ENCODE results near the gene KRTAP5-7.
"Not testable (repeated sequence)": the region's sequence is repeated elsewhere in the genome, so short reads cannot be mapped to it uniquely, and the experiment has no call there.

KRTAP5-7 gene

GRCh38 chr11:71571101-71571850 lies 44.2 kb downstream of the KRTAP5-7 start:
- not testable (repeated sequence) for H3K27ac ChIP-seq (ENCODE audit: low read depth, low read length); H3K9ac ChIP-seq (ENCODE audit: low read depth in 1 of 2, low read length in 2 of 2); H3K27me3 ChIP-seq (ENCODE audit: control insufficient read depth in 1 of 2, insufficient read depth in 2 of 2, low read length in 2 of 2); H3K36me3 ChIP-seq (ENCODE audit: control insufficient read depth in 1 of 2, insufficient read depth in 2 of 2, low read length in 2 of 2); H3K4me1 ChIP-seq (ENCODE audit: control insufficient read depth in 1 of 2, insufficient read depth in 2 of 2, low read length in 2 of 2); H3K9me3 ChIP-seq (ENCODE audit: control insufficient read depth in 1 of 2, low read length in 2 of 2); H3K4me3 ChIP-seq (ENCODE audit: low read depth in 1 of 2, low read length in 2 of 2)

- Histone ChIP-seq H3K27ac (ENCODE audit: low read depth, low read length) (no peak overlapping the region), H3K36me3 (ENCODE audit: control insufficient read depth in 1 of 2, insufficient read depth in 2 of 2, low read length in 2 of 2) (no peaks in the 10 kb centered on the region), H3K4me3 (ENCODE audit: low read depth in 1 of 2, low read length in 2 of 2) (no peak overlapping the region), H3K9ac (ENCODE audit: low read depth in 1 of 2, low read length in 2 of 2) (no peak overlapping the region), H3K4me1 (ENCODE audit: control insufficient read depth in 1 of 2, insufficient read depth in 2 of 2, low read length in 2 of 2) (no peaks in the 10 kb centered on the region), H3K27me3 (ENCODE audit: control insufficient read depth in 1 of 2, insufficient read depth in 2 of 2, low read length in 2 of 2) (peaks cover 0 to 3% of the 10 kb centered on the region in 2 donors), H3K9me3 (ENCODE audit: control insufficient read depth in 1 of 2, low read length in 2 of 2) (no peaks in the 10 kb centered on the region)
Measured at GRCh38 chr11:71572811-71573210, 45.7 kb downstream of the KRTAP5-7 start.

GRCh38 chr11:71574418-71574817 lies 47.4 kb downstream of the KRTAP5-7 start:
- H3K36me3 ChIP-seq (ENCODE audit: control insufficient read depth in 1 of 2, insufficient read depth in 2 of 2, low read length in 2 of 2) = no peaks in the 10 kb centered on the region
- H3K9ac ChIP-seq (ENCODE audit: low read depth in 1 of 2, low read length in 2 of 2) = no peak overlapping the region
- no peaks in the 10 kb centered on the region for H3K4me1 ChIP-seq (ENCODE audit: control insufficient read depth in 1 of 2, insufficient read depth in 2 of 2, low read length in 2 of 2)

GRCh38 chr11:71575723-71576424 lies 48.8 kb downstream of the KRTAP5-7 start:
- peaks cover 0 to 5% of the 10 kb centered on the region in 2 donors for H3K4me1 ChIP-seq (ENCODE audit: control insufficient read depth in 1 of 2, insufficient read depth in 2 of 2, low read length in 2 of 2)
- no peaks in the 10 kb centered on the region for H3K27me3 ChIP-seq (ENCODE audit: control insufficient read depth in 1 of 2, insufficient read depth in 2 of 2, low read length in 2 of 2)
- no peaks in the 10 kb centered on the region for H3K9me3 ChIP-seq (ENCODE audit: control insufficient read depth in 1 of 2, low read length in 2 of 2)
- H3K27ac ChIP-seq (ENCODE audit: low read depth, low read length) = no peak overlapping the region
- no peaks in the 10 kb centered on the region for H3K36me3 ChIP-seq (ENCODE audit: control insufficient read depth in 1 of 2, insufficient read depth in 2 of 2, low read length in 2 of 2)
- H3K9ac ChIP-seq (ENCODE audit: low read depth in 1 of 2, low read length in 2 of 2) = no peak overlapping the region
- H3K4me3 ChIP-seq (ENCODE audit: low read depth in 1 of 2, low read length in 2 of 2) = no peak overlapping the region

More at GRCh38 chr11:71574418-71574817, 47.4 kb downstream of the KRTAP5-7 start:
- Histone ChIP-seq H3K4me3 (ENCODE audit: low read depth in 1 of 2, low read length in 2 of 2) (no peak overlapping the region), H3K27me3 (ENCODE audit: control insufficient read depth in 1 of 2, insufficient read depth in 2 of 2, low read length in 2 of 2) (peaks cover 0 to 3% of the 10 kb centered on the region in 2 donors), H3K9me3 (ENCODE audit: control insufficient read depth in 1 of 2, low read length in 2 of 2) (no peaks in the 10 kb centered on the region), H3K27ac (ENCODE audit: low read depth, low read length) (no peak overlapping the region)

GRCh38 chr11:71576688-71577465 lies 49.8 kb downstream of the KRTAP5-7 start:
- not testable (repeated sequence) for H3K9ac ChIP-seq (ENCODE audit: low read depth in 1 of 2, low read length in 2 of 2); H3K4me3 ChIP-seq (ENCODE audit: low read depth in 1 of 2, low read length in 2 of 2); H3K9me3 ChIP-seq (ENCODE audit: control insufficient read depth in 1 of 2, low read length in 2 of 2); H3K27ac ChIP-seq (ENCODE audit: low read depth, low read length); H3K27me3 ChIP-seq (ENCODE audit: control insufficient read depth in 1 of 2, insufficient read depth in 2 of 2, low read length in 2 of 2); H3K4me1 ChIP-seq (ENCODE audit: control insufficient read depth in 1 of 2, insufficient read depth in 2 of 2, low read length in 2 of 2); H3K36me3 ChIP-seq (ENCODE audit: control insufficient read depth in 1 of 2, insufficient read depth in 2 of 2, low read length in 2 of 2)

- no peaks in the 10 kb centered on the region for H3K9me3 ChIP-seq (ENCODE audit: control insufficient read depth in 1 of 2, low read length in 2 of 2)
- no peaks in the 10 kb centered on the region for H3K36me3 ChIP-seq (ENCODE audit: control insufficient read depth in 1 of 2, insufficient read depth in 2 of 2, low read length in 2 of 2)
- peaks cover 0 to 5% of the 10 kb centered on the region in 2 donors for H3K4me1 ChIP-seq (ENCODE audit: control insufficient read depth in 1 of 2, insufficient read depth in 2 of 2, low read length in 2 of 2)
- no peaks in the 10 kb centered on the region for H3K27me3 ChIP-seq (ENCODE audit: control insufficient read depth in 1 of 2, insufficient read depth in 2 of 2, low read length in 2 of 2)
- no peak overlapping the region for H3K4me3 ChIP-seq (ENCODE audit: low read depth in 1 of 2, low read length in 2 of 2)
- H3K27ac ChIP-seq (ENCODE audit: low read depth, low read length) = no peak overlapping the region
- H3K9ac ChIP-seq (ENCODE audit: low read depth in 1 of 2, low read length in 2 of 2) = no peak overlapping the region
Measured at GRCh38 chr11:71577469-71578004, 50.5 kb downstream of the KRTAP5-7 start.
